A549 (cell line): ENCODE measurements around the gene RNF121. TPM values are rescaled to one million over a fixed set of nuclear protein-coding genes. Genes with fewer than 3 reads are reported as not detected.

Experiments
- ATAC-seq, 2 experiments: fragments of 200-7000 bp in 1 of 2; fragments of >200 bp in 1 of 2; cut with Nextera tagmentation in 1 of 2; cut with Tn5 transposase in 1 of 2; 3 replicates each; pipeline versions ENCODE4 v1.8.0 to v1.9.1; 2018 to 2020; ENCODE audit warnings: mild to moderate bottlenecking in 1 of 2, moderate library complexity in 1 of 2
- CTCF ChIA-PET: fragments of 300-600 bp; sonication (Branson Sonifier 250); formaldehyde crosslinking; extraction: SDS; loops from one replicate; lab custom pipeline; 2021; ENCODE audit warnings: antibody characterized with exemption, inconsistent platforms; lab: Yijun Ruan, JAX
- POLR2A ChIA-PET: fragments of 350-600 bp; formaldehyde crosslinking; extraction: SDS; loops from one replicate; lab custom pipeline; 2021; ENCODE audit warnings: antibody characterized with exemption, inconsistent platforms; lab: Yijun Ruan, JAX
- DNase-seq, 2 experiments: peaks; one replicate each; pipeline versions ENCODE4 v3.0.0 to v3.0.0-alpha.2; 2011 to 2016; ENCODE audit warnings: low read depth in 1 of 2, low spot score in 1 of 2
- FAIRE-seq: peaks from 2 replicates; lab custom pipeline; 2011; peaks lifted over from hg19 to GRCh38; lab: Jason Lieb, UNC
- H3K27ac ChIP-seq, 2 experiments: fragments of >200 bp; sonication (Bioruptor Twin); formaldehyde crosslinking; 3 replicates each; pipeline ENCODE4 v1.5.1; 2016 to 2017
- H3K4me1 ChIP-seq: fragments of >200 bp; sonication (Bioruptor Twin); formaldehyde crosslinking; 3 replicates; pipeline ENCODE4 v1.6.1; 2016
- H3K4me2 ChIP-seq: fragments of >200 bp; sonication (Bioruptor Twin); formaldehyde crosslinking; 3 replicates; pipeline ENCODE4 v1.6.1; 2016
- H3K4me3 ChIP-seq: fragments of >200 bp; sonication (Bioruptor Twin); formaldehyde crosslinking; 3 replicates; pipeline ENCODE4 v1.5.1; 2016
- H3K9me3 ChIP-seq: fragments of >200 bp; sonication (Bioruptor Twin); formaldehyde crosslinking; 3 replicates; pipeline ENCODE4 v1.6.1; 2016
- CBX2 ChIP-seq: fragments of 200-600 bp; sonication (generic); IDR thresholded peaks from 2 replicates; pipeline ENCODE4 v1.6.1; 2016; ENCODE audit warnings: low read depth, mild to moderate bottlenecking, borderline replicate concordance
- CBX8 ChIP-seq: fragments of 200-600 bp; sonication (generic); IDR thresholded peaks from 2 replicates; pipeline ENCODE4 v1.6.1; 2016
- CTCF ChIP-seq: fragments of >200 bp; sonication (Bioruptor Twin); formaldehyde crosslinking; IDR thresholded peaks from 3 replicates; pipeline ENCODE4 v1.5.1; 2016
- E2F6 ChIP-seq: IDR thresholded peaks from 2 replicates; pipeline ENCODE4 v1.6.1; 2012; ENCODE audit warnings: low read depth, borderline replicate concordance
- ELK1 ChIP-seq: fragments of 150-350 bp; IDR thresholded peaks from 2 replicates; pipeline ENCODE4 v1.6.1; 2014; ENCODE audit warnings: low read depth, mild to moderate bottlenecking, low read length
- GATA3 ChIP-seq: IDR thresholded peaks from 2 replicates; pipeline ENCODE4 v1.6.1; 2012; ENCODE audit warnings: borderline replicate concordance
- HDAC2 ChIP-seq: fragments of 200-600 bp; sonication (generic); IDR thresholded peaks from 2 replicates; pipeline ENCODE4 v1.6.1; 2016
- HEYL ChIP-seq: fragments of 250-450 bp; sonication (Bioruptor Pico); IDR thresholded peaks from 2 replicates; pipeline ENCODE4 v1.8.0; 2021; ENCODE audit warnings: mild to moderate bottlenecking, moderate library complexity
- HOXA7 ChIP-seq: fragments of 250-450 bp; sonication (Bioruptor Pico); IDR thresholded peaks from 2 replicates; pipeline ENCODE4 v1.5.0; 2020; ENCODE audit warnings: mild to moderate bottlenecking, moderate library complexity
- KDM1A ChIP-seq: fragments of 200-600 bp; sonication (generic); IDR thresholded peaks from 2 replicates; pipeline ENCODE4 v1.6.1; 2016; ENCODE audit warnings: low read depth, mild to moderate bottlenecking
- MAFK ChIP-seq: fragments of 450-650 bp; IDR thresholded peaks from 2 replicates; pipeline ENCODE4 v1.6.1; 2014; ENCODE audit not compliant: partially characterized antibody
- MYC ChIP-seq: IDR thresholded peaks from 2 replicates; pipeline ENCODE4 v1.6.1; 2012; ENCODE audit warnings: mild to moderate bottlenecking, inconsistent platforms, low read length, improper control_type of control experiment, borderline replicate concordance
- NFE2L2 ChIP-seq: fragments of 150-350 bp; conservative IDR thresholded peaks from 2 replicates; pipeline ENCODE4 v1.6.1; 2014; ENCODE audit warnings: low read length
- NR3C1 ChIP-seq: fragments of >200 bp; sonication (Bioruptor Twin); formaldehyde crosslinking; IDR thresholded peaks from 3 replicates; pipeline ENCODE4 v1.6.1; 2017
- RARB ChIP-seq: fragments of 250-450 bp; sonication (Bioruptor Pico); IDR thresholded peaks from 2 replicates; pipeline ENCODE4 v1.8.0; 2021; ENCODE audit warnings: mild to moderate bottlenecking, moderate library complexity
- SREBF2 ChIP-seq: fragments of 450-650 bp; IDR thresholded peaks from 2 replicates; pipeline ENCODE4 v1.6.1; 2014; ENCODE audit warnings: mild to moderate bottlenecking, moderate library complexity
- TFCP2L1 ChIP-seq: fragments of 250-450 bp; sonication (Bioruptor Pico); IDR thresholded peaks from 2 replicates; pipeline ENCODE4 v1.5.0; 2021; ENCODE audit warnings: mild to moderate bottlenecking
- ZC3H11A ChIP-seq: fragments of 450-650 bp; IDR thresholded peaks from 2 replicates; pipeline ENCODE4 v1.6.1; 2014; ENCODE audit warnings: antibody characterized with exemption, mild to moderate bottlenecking
- WGBS: methylation state at CpG from one replicate; pipeline ENCODE4 v1.1.6; 2017; ENCODE audit errors: missing lambda C conversion rate; 5-methylcytosine and 5-hydroxymethylcytosine counted together
- polyA plus RNA-seq, 4 experiments: library from polyadenylated mRNA; depleted of rRNA in 3 of 4; stranded (reverse); fragments of >200 nt; fragmentation: RNase III in 1 of 4; extraction: RNeasy Plus Mini Kit Qiagen cat#74134 plus additional on column Dnase treatment in 1 of 4; gene quantifications; 2 replicates in 3 of 4; 3 replicates in 1 of 4; pipeline ENCODE4 v1.2.3, GENCODE V29; 2011 to 2017
- TF ChIP-seq, protein P1 (sequence below): IDR thresholded peaks from 2 replicates; pipeline ENCODE4 v1.6.1; 2012

RNF121 gene
- polyA plus RNA-seq, 2 of the 4 experiments (the other 2 are of a cell fraction): 79.0 to 102 TPM

DNA sequence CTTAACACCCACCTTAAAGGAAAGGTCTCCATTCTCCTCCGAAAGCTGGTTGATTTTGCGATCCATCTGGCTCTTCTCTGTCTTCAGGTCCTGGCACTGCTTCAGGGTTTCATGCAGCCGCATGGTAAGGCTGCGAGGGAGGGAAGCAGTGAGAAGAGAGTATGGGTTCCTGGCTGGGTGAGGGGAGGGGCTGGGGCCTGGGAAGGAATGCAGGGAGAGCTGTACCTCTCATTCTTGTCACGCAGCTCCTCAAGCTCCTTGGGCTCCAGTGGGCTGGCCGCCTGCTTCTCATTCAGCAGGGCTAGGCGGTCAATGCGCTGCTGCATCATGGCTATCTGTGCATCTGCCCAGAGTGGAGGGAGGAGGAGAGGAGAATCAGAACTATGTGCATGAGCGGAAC, 89.3 kb downstream of the RNF121 start:
- H3K4me2 ChIP-seq: no peak overlapping the region
- no peaks in the 10 kb centered on the region for H3K9me3 ChIP-seq
- DNase-seq (no peak), FAIRE-seq (no peak), ATAC-seq (no peak)
- CTCF ChIA-PET: interaction anchor here (0.6 to 15.5 kb wide), 8 partner anchors 9 to 396 kb away, joined by 3 to 354 read pairs (median 4); partner anchors contain the start of gene LAMTOR1
- POLR2A ChIA-PET: no interaction called here
- no peak overlapping the region for H3K4me3 ChIP-seq
- TF ChIP-seq CBX2 (no peak), CTCF (no peak), NR3C1 (no peak), GATA3 (no peak), HEYL (no peak), CBX8 (no peak), ELK1 (no peak), ZC3H11A (no peak), E2F6 (no peak), SREBF2 (no peak)
- TF ChIP-seq, protein P1, sequence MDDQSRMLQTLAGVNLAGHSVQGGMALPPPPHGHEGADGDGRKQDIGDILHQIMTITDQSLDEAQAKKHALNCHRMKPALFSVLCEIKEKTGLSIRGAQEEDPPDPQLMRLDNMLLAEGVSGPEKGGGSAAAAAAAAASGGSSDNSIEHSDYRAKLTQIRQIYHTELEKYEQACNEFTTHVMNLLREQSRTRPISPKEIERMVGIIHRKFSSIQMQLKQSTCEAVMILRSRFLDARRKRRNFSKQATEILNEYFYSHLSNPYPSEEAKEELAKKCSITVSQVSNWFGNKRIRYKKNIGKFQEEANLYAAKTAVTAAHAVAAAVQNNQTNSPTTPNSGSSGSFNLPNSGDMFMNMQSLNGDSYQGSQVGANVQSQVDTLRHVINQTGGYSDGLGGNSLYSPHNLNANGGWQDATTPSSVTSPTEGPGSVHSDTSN: no peak
- peaks cover 14% of the 10 kb centered on the region for H3K4me1 ChIP-seq
- no peak overlapping the region for H3K27ac ChIP-seq
- WGBS: 92% methylated on average over 9 of the region's 9 CpGs

- Histone ChIP-seq H3K27ac (no peak overlapping the region), H3K4me1 (peaks cover 12% of the 10 kb centered on the region), H3K4me2 (no peak overlapping the region), H3K9me3 (no peaks in the 10 kb centered on the region), H3K4me3 (no peak overlapping the region)
- TF ChIP-seq KDM1A: no peak
- no peak for TF ChIP-seq NFE2L2
- TF ChIP-seq MYC: no peak
- no peak for TF ChIP-seq RARB (CRISPR knock-in tag)
- no peak for TF ChIP-seq MAFK
- TF ChIP-seq NR3C1: no peak
- no peak for TF ChIP-seq TFCP2L1 (CRISPR knock-in tag)
- no peak for TF ChIP-seq GATA3
- no peak for TF ChIP-seq HOXA7
- no peak for FAIRE-seq
- ChIA-PET POLR2A (no interaction called here), CTCF (interaction anchor here (0.8 to 15.5 kb wide), 12 partner anchors 11 to 408 kb away, joined by 3 to 354 read pairs (median 20); partner anchors contain the start of genes CLPB, LAMTOR1 and LRRC51)
- DNase-seq: no peak
- WGBS: 88% methylated on average over 4 of the region's 4 CpGs
- ATAC-seq: no peak
Observed at GRCh38 chr11:72023335-72023734, 94.5 kb downstream of the RNF121 start.

DNA sequence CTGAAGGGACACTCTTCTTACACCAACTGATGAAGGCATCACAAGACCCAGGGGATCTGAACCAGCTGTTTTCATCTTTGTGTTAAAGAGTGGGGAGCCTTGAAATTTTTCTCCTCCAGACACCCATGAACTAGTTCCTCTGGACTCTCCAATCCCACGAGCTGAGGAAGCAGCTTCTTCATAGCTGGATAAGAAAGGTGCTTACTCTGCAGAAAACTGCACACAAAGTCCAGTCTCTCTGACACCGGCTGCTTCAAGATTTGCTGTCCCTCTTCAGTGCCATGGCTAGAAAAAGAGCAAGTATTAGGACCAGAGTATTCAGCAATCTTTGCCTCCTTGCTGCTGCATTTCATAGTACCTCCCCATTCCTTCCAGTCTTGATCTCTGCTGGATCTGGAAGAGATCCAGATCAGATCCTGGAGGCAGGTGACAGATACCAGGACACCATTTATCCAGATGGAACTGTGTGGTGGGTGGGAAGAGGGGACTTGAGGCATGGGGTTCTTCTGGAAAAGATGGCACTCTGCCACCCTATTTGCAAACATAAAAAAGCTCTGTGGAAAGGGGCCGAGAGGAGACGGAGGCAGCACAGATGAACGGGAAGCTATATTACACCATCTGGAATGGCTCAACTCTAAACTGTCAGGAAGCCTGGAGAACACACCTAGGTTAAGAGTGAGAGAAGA, 95.4 kb downstream of the RNF121 start:
- POLR2A ChIA-PET: interaction anchor here (0.5 to 1.2 kb wide), 3 partner anchors 61 to 69 kb away, joined by 3 to 11 read pairs (median 3); no protein-coding TSS in a partner anchor
- FAIRE-seq (no peak), ATAC-seq (no peak), DNase-seq (no peak)
- CTCF ChIA-PET: interaction anchor here (0.6 to 15.5 kb wide), 56 partner anchors 12 to 486 kb away, joined by 3 to 354 read pairs (median 7); partner anchors contain the start of genes ANAPC15, CLPB, IL18BP and LAMTOR1
- Histone ChIP-seq H3K4me3 (no peak overlapping the region), H3K4me2 (no peak overlapping the region), H3K27ac (peak overlapping the region; percentile 65 to 80; a peak in 5 of 6 replicates), H3K9me3 (no peaks in the 10 kb centered on the region), H3K4me1 (peaks cover 12% of the 10 kb centered on the region)
- WGBS: 63% methylated on average over 5 of the region's 5 CpGs
- TF ChIP-seq HDAC2: no peak
- no peak for TF ChIP-seq HOXA7
- TF ChIP-seq MAFK: peak; percentile 78
- TF ChIP-seq, all 56 proteins: peak for 1
